ENCODE measurements around the gene SCAPER. TPM values are rescaled to one million over a fixed set of nuclear protein-coding genes. Genes with fewer than 3 reads are reported as not detected.

The SCAPER gene
- total RNA-seq, 1 experiment from 2014 or later = 6.3 TPM

GRCh38 chr15:76787273-76787672 is 117.9 kb downstream of the SCAPER start:
- H3K9me3 ChIP-seq (ENCODE audit: low read length) = no peaks in the 10 kb centered on the region
- H3K27me3 ChIP-seq (ENCODE audit: low read length) = no peaks in the 10 kb centered on the region
- DNase-seq = no peak
- H3K9ac ChIP-seq (ENCODE audit: low read length) = no peak overlapping the region
- H3K27ac ChIP-seq (ENCODE audit: low read length) = no peak overlapping the region
- H4K20me1 ChIP-seq (ENCODE audit: insufficient read depth, low read depth, low read length) = no peaks in the 10 kb centered on the region
- no peak overlapping the region for H2AFZ ChIP-seq (ENCODE audit: low read length)
- no peak overlapping the region for H3K4me3 ChIP-seq (ENCODE audit: low read length)
- H3K79me2 ChIP-seq (ENCODE audit: low read length) = no peaks in the 10 kb centered on the region
- no peak overlapping the region for H3K4me2 ChIP-seq (ENCODE audit: low read depth, low read length, poor library complexity, severe bottlenecking)
- H3K36me3 ChIP-seq (ENCODE audit: insufficient read depth, low read length) = no peaks in the 10 kb centered on the region
- no peaks in the 10 kb centered on the region for H3K4me1 ChIP-seq (ENCODE audit: low read length)
- no peaks in the 10 kb centered on the region for H3K9me2 ChIP-seq (replicated peaks; ENCODE audit: insufficient read depth, low read length)

GRCh38 chr15:76776969-76777368 is 128.2 kb downstream of the SCAPER start:
- no peaks in the 10 kb centered on the region for H4K20me1 ChIP-seq (ENCODE audit: insufficient read depth, low read depth, low read length)
- no peak overlapping the region for H3K4me3 ChIP-seq (ENCODE audit: low read length)
- no peaks in the 10 kb centered on the region for H3K27me3 ChIP-seq (ENCODE audit: low read length)
- H3K4me1 ChIP-seq (ENCODE audit: low read length) = no peaks in the 10 kb centered on the region
- H3K27ac ChIP-seq (ENCODE audit: low read length) = no peak overlapping the region
- no peaks in the 10 kb centered on the region for H3K9me3 ChIP-seq (ENCODE audit: low read length)
- no peaks in the 10 kb centered on the region for H3K79me2 ChIP-seq (ENCODE audit: low read length)
- no peak overlapping the region for H3K4me2 ChIP-seq (ENCODE audit: low read depth, low read length, poor library complexity, severe bottlenecking)
- no peak overlapping the region for H2AFZ ChIP-seq (ENCODE audit: low read length)
- H3K36me3 ChIP-seq (ENCODE audit: insufficient read depth, low read length) = no peaks in the 10 kb centered on the region
- DNase-seq = no peak
- H3K9ac ChIP-seq (ENCODE audit: low read length) = no peak overlapping the region
- no peaks in the 10 kb centered on the region for H3K9me2 ChIP-seq (replicated peaks; ENCODE audit: insufficient read depth, low read length)

- H3K27me3 ChIP-seq (ENCODE audit: low read length) = no peaks in the 10 kb centered on the region
- no peak overlapping the region for H3K4me3 ChIP-seq (ENCODE audit: low read length)
- no peak overlapping the region for H3K4me2 ChIP-seq (ENCODE audit: low read depth, low read length, poor library complexity, severe bottlenecking)
- no peaks in the 10 kb centered on the region for H3K9me3 ChIP-seq (ENCODE audit: low read length)
- DNase-seq = no peak
- H2AFZ ChIP-seq (ENCODE audit: low read length) = no peak overlapping the region
- H3K36me3 ChIP-seq (ENCODE audit: insufficient read depth, low read length) = no peaks in the 10 kb centered on the region
- H3K9me2 ChIP-seq (replicated peaks; ENCODE audit: insufficient read depth, low read length) = no peaks in the 10 kb centered on the region
- H3K79me2 ChIP-seq (ENCODE audit: low read length) = no peaks in the 10 kb centered on the region
- no peak overlapping the region for H3K27ac ChIP-seq (ENCODE audit: low read length)
- H3K9ac ChIP-seq (ENCODE audit: low read length) = no peak overlapping the region
- H3K4me1 ChIP-seq (ENCODE audit: low read length) = no peaks in the 10 kb centered on the region
- H4K20me1 ChIP-seq (ENCODE audit: insufficient read depth, low read depth, low read length) = no peaks in the 10 kb centered on the region
Observed at GRCh38 chr15:76776480-76776879, 128.7 kb downstream of the SCAPER start.

GRCh38 chr15:76773234-76773633 is 131.9 kb downstream of the SCAPER start:
- no peak overlapping the region for H2AFZ ChIP-seq (ENCODE audit: low read length)
- H3K79me2 ChIP-seq (ENCODE audit: low read length) = no peaks in the 10 kb centered on the region
- H3K9me2 ChIP-seq (replicated peaks; ENCODE audit: insufficient read depth, low read length) = no peaks in the 10 kb centered on the region
- no peaks in the 10 kb centered on the region for H4K20me1 ChIP-seq (ENCODE audit: insufficient read depth, low read depth, low read length)
- H3K27ac ChIP-seq (ENCODE audit: low read length) = no peak overlapping the region
- no peak overlapping the region for H3K9ac ChIP-seq (ENCODE audit: low read length)
- H3K4me1 ChIP-seq (ENCODE audit: low read length) = no peaks in the 10 kb centered on the region
- no peaks in the 10 kb centered on the region for H3K27me3 ChIP-seq (ENCODE audit: low read length)
- H3K4me2 ChIP-seq (ENCODE audit: low read depth, low read length, poor library complexity, severe bottlenecking) = no peak overlapping the region
- DNase-seq = no peak
- no peak overlapping the region for H3K4me3 ChIP-seq (ENCODE audit: low read length)
- no peaks in the 10 kb centered on the region for H3K9me3 ChIP-seq (ENCODE audit: low read length)
- no peaks in the 10 kb centered on the region for H3K36me3 ChIP-seq (ENCODE audit: insufficient read depth, low read length)

GRCh38 chr15:76772776-76773175 is 132.4 kb downstream of the SCAPER start:
- no peaks in the 10 kb centered on the region for H3K36me3 ChIP-seq (ENCODE audit: insufficient read depth, low read length)
- no peaks in the 10 kb centered on the region for H4K20me1 ChIP-seq (ENCODE audit: insufficient read depth, low read depth, low read length)
- H3K9me3 ChIP-seq (ENCODE audit: low read length) = no peaks in the 10 kb centered on the region
- H3K4me1 ChIP-seq (ENCODE audit: low read length) = no peaks in the 10 kb centered on the region
- H3K79me2 ChIP-seq (ENCODE audit: low read length) = no peaks in the 10 kb centered on the region
- no peak overlapping the region for H3K4me3 ChIP-seq (ENCODE audit: low read length)
- H3K9me2 ChIP-seq (replicated peaks; ENCODE audit: insufficient read depth, low read length) = no peaks in the 10 kb centered on the region
- no peak for DNase-seq
- H2AFZ ChIP-seq (ENCODE audit: low read length) = no peak overlapping the region
- no peaks in the 10 kb centered on the region for H3K27me3 ChIP-seq (ENCODE audit: low read length)
- no peak overlapping the region for H3K9ac ChIP-seq (ENCODE audit: low read length)
- H3K27ac ChIP-seq (ENCODE audit: low read length) = no peak overlapping the region
- no peak overlapping the region for H3K4me2 ChIP-seq (ENCODE audit: low read depth, low read length, poor library complexity, severe bottlenecking)

- Histone ChIP-seq H3K9me2 (replicated peaks; ENCODE audit: insufficient read depth, low read length) (no peaks in the 10 kb centered on the region), H3K36me3 (ENCODE audit: insufficient read depth, low read length) (peaks cover 7% of the 10 kb centered on the region), H3K27ac (ENCODE audit: low read length) (no peak overlapping the region), H3K9me3 (ENCODE audit: low read length) (peaks cover 19% of the 10 kb centered on the region), H3K9ac (ENCODE audit: low read length) (no peak overlapping the region), H4K20me1 (ENCODE audit: insufficient read depth, low read depth, low read length) (no peaks in the 10 kb centered on the region), H3K4me1 (ENCODE audit: low read length) (no peaks in the 10 kb centered on the region), H3K4me2 (ENCODE audit: low read depth, low read length, poor library complexity, severe bottlenecking) (no peak overlapping the region), H3K4me3 (ENCODE audit: low read length) (no peak overlapping the region), H2AFZ (ENCODE audit: low read length) (no peak overlapping the region), H3K27me3 (ENCODE audit: low read length) (no peaks in the 10 kb centered on the region), H3K79me2 (ENCODE audit: low read length) (no peaks in the 10 kb centered on the region)
- no peak for DNase-seq
Observed at GRCh38 chr15:76764004-76764403, 141.1 kb downstream of the SCAPER start.

GRCh38 chr15:76763554-76763953 is 141.6 kb downstream of the SCAPER start:
- Histone ChIP-seq H3K79me2 (ENCODE audit: low read length) (no peaks in the 10 kb centered on the region), H2AFZ (ENCODE audit: low read length) (no peak overlapping the region), H3K9me3 (ENCODE audit: low read length) (peaks cover 19% of the 10 kb centered on the region), H3K9me2 (replicated peaks; ENCODE audit: insufficient read depth, low read length) (no peaks in the 10 kb centered on the region), H4K20me1 (ENCODE audit: insufficient read depth, low read depth, low read length) (no peaks in the 10 kb centered on the region), H3K27me3 (ENCODE audit: low read length) (no peaks in the 10 kb centered on the region), H3K36me3 (ENCODE audit: insufficient read depth, low read length) (peaks cover 7% of the 10 kb centered on the region), H3K4me2 (ENCODE audit: low read depth, low read length, poor library complexity, severe bottlenecking) (no peak overlapping the region), H3K9ac (ENCODE audit: low read length) (no peak overlapping the region), H3K27ac (ENCODE audit: low read length) (no peak overlapping the region), H3K4me1 (ENCODE audit: low read length) (no peaks in the 10 kb centered on the region), H3K4me3 (ENCODE audit: low read length) (no peak overlapping the region)
- no peak for DNase-seq

- Histone ChIP-seq H3K9me3 (ENCODE audit: low read length) (no peaks in the 10 kb centered on the region), H3K4me2 (ENCODE audit: low read depth, low read length, poor library complexity, severe bottlenecking) (no peak overlapping the region), H3K36me3 (ENCODE audit: insufficient read depth, low read length) (no peaks in the 10 kb centered on the region), H3K27ac (ENCODE audit: low read length) (no peak overlapping the region), H3K9me2 (replicated peaks; ENCODE audit: insufficient read depth, low read length) (no peaks in the 10 kb centered on the region), H3K4me3 (ENCODE audit: low read length) (no peak overlapping the region), H3K9ac (ENCODE audit: low read length) (no peak overlapping the region), H4K20me1 (ENCODE audit: insufficient read depth, low read depth, low read length) (no peaks in the 10 kb centered on the region), H3K4me1 (ENCODE audit: low read length) (no peaks in the 10 kb centered on the region), H3K79me2 (ENCODE audit: low read length) (no peaks in the 10 kb centered on the region), H2AFZ (ENCODE audit: low read length) (no peak overlapping the region), H3K27me3 (ENCODE audit: low read length) (no peaks in the 10 kb centered on the region)
- no peak for DNase-seq
Observed at GRCh38 chr15:76756381-76756780, 148.8 kb downstream of the SCAPER start.

GRCh38 chr15:76753771-76754170 is 151.4 kb downstream of the SCAPER start:
- Histone ChIP-seq H3K27me3 (ENCODE audit: low read length) (no peaks in the 10 kb centered on the region), H3K9me3 (ENCODE audit: low read length) (no peaks in the 10 kb centered on the region), H3K4me2 (ENCODE audit: low read depth, low read length, poor library complexity, severe bottlenecking) (no peak overlapping the region), H3K36me3 (ENCODE audit: insufficient read depth, low read length) (no peaks in the 10 kb centered on the region), H3K4me1 (ENCODE audit: low read length) (no peaks in the 10 kb centered on the region), H3K9me2 (replicated peaks; ENCODE audit: insufficient read depth, low read length) (no peaks in the 10 kb centered on the region), H3K4me3 (ENCODE audit: low read length) (no peak overlapping the region), H3K9ac (ENCODE audit: low read length) (no peak overlapping the region), H3K27ac (ENCODE audit: low read length) (no peak overlapping the region), H2AFZ (ENCODE audit: low read length) (no peak overlapping the region), H3K79me2 (ENCODE audit: low read length) (no peaks in the 10 kb centered on the region), H4K20me1 (ENCODE audit: insufficient read depth, low read depth, low read length) (no peaks in the 10 kb centered on the region)
- no peak for DNase-seq
